A204.1 (cell line): ENCODE measurements around the gene ATXN2L.
"Not testable (repeated sequence)": the region's sequence is repeated elsewhere in the genome, so short reads cannot be mapped to it uniquely, and the experiment has no call there.

Source experiments
- FAIRE-seq: peaks from 2 replicates; lab custom pipeline; 2012; peaks lifted over from hg19 to GRCh38; lab: Jason Lieb, UNC

The ATXN2L gene

DNA sequence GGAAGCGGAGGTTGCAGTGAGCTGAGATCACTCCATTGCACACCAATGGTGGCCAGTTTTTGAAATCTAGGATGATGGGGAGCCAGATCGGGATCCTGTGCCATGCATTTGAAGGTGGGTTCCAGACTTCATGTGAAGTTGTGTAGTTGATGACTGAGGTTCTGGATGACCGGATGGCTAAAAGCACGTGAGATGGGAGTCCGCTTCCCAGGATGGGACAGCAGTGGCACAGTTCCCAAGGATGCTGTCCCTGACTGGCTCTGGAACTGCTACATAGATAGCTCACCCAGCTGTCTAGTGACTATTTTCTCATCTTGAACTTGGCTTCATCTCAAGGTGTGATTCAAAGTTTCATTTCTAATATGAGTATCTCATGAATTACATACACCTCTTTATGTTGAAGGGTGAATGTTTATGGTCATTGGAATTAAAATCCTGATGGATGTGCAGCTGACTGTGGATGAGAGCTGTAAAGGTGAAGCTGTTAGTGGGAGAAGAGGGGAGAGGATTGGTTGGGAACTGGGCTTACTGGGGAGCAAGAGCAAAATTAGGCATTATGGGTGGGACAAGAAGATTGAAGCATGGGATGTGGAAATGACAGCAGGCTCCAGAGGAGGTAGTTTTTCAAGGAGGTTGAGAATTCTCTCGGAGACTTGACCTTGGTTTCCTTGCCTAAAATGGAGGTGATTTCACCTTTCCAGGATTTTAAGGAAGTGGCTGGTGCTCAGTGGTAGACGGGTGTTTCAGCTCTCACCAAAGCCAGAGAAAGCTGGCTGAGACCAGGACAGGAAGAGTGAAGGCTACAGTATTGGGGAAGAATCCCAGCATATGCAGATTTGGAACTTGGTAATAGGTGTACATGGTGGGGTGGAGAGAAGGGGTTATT is 15.1 kb downstream of the ATXN2L start:
- no peak for FAIRE-seq

GRCh38 chr16:28838558-28838918 is 15.7 kb downstream of the ATXN2L start:
- no peak for FAIRE-seq

DNA sequence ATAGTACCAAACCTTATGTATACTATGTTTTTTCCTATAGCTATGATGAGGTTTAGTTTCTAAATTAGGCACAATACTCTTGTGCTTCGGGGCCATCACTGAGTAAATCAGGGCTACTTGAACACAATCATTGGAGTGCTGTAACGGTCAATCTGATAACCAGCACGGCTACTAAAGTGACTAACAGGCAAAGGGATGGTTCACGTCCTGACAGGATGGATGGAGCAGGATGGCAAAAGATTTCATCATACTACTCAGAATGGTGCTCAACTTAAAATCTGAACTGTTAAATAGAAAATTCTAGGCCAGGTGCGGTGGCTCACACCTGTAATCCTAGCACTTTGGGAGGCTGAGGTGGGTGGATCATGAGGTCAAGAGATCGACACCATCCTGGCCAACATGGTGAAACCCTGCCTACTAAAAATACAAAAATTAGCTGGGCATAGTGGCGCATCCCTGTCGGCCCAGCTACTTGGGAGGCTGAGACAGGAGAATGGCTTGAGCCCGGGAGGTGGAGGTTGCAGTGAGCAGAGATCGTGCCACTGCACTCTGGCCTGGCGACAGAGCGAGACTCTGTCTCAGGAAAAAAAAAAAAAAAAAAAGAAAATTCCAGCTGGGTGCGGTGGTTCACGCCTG is 16.3 kb downstream of the ATXN2L start:
- no peak for FAIRE-seq

- no peak for FAIRE-seq
Measured at GRCh38 chr16:28839899-28840298, 17.1 kb downstream of the ATXN2L start.

GRCh38 chr16:28842696-28843095 is 19.9 kb downstream of the ATXN2L start:
- FAIRE-seq: no peak

- no peak for FAIRE-seq
Measured at GRCh38 chr16:28843766-28844165, 21.0 kb downstream of the ATXN2L start.

GRCh38 chr16:28844226-28844885 is 21.6 kb downstream of the ATXN2L start:
- no peak for FAIRE-seq

GRCh38 chr16:28845293-28845692 is 22.5 kb downstream of the ATXN2L start:
- no peak for FAIRE-seq

DNA sequence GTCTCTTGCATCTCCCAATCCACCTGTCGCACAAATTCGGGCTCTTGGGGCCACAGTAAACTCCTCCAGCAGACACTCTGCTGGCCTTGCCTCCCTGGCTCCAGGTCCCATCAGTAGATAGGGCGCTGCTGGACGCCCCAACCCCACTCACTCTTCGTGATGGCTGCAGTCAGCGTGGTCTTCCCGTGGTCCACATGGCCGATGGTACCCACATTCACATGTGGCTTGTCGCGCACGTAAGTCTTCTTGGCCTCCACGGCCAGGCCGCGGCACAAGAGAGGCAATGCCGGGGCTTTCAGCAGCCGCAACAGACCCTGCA is 22.9 kb downstream of the ATXN2L start:
- FAIRE-seq: no peak

DNA sequence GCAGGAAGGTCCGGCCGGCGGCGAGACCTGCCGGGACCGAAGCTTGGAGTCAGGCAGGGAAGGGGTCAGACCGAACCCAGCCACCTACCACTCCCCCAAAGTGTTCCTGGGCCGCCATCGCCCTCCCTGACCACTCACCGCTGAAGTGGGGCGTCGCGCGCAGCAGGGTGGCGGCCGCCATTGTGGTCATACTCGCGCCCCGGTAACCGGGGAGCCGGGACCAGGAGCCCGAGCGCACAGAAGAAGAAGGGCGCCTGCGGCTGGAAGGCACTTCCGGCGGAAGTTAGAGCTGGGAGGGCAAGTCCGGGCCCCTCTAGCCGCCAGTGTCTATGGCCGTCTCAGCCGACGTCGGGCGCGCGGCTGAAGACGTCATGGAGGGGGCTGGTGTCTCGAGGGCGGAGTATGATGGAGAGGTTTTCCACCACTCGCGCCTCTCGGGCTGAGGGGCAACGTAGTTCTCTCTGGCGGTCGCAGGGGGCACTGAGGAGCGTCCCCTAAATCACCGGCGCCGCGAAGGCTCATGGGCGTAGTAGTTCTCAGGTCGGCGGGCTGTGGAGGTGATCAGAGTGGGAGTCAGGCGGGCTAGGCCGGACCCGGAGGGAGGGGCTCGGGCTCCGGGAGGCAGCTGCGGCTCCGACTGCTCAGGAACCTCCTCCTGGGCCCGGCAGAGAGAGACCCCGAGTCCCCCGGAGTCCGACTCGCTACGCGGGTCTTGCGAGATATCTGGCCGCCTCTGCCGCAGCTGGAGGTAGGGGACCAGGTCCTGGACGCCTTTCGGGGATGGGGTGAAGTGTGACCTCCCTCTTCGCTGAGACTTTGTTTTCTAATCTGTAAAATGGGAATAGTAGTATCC is 23.5 kb downstream of the ATXN2L start, which contains the start of gene TUFM:
TSS of gene TUFM (minus strand) at position 269 of the 853 bp plus-strand sequence. CDS start at position 190, 79 bp downstream.
- FAIRE-seq: peak; percentile 98

- no peak for FAIRE-seq
Measured at GRCh38 chr16:28846933-28847273, 24.1 kb downstream of the ATXN2L start.

GRCh38 chr16:28858421-28858820 is 35.6 kb downstream of the ATXN2L start:
- no peak for FAIRE-seq

DNA sequence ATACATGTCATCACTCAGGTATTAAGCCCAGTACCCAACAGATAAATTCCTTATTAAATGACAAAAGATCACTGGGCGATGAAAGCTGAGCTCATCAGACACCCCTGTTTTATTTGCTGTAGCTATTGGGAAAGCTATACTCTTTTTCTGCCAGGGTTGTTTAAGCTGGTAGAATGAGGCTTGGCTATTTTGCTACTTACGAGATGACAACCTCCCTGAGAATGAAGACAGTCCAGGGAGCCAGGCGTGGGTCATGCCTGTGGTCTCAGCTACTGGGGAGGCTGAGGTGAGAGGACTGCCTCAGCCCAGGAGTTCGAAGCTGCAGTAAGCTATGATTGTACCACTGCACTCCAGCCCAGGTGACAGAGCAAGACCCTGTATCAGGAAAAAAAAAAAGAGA is 36.5 kb downstream of the ATXN2L start:
- FAIRE-seq: no peak

- no peak for FAIRE-seq
Measured at GRCh38 chr16:28863929-28864793, 41.4 kb downstream of the ATXN2L start.

DNA sequence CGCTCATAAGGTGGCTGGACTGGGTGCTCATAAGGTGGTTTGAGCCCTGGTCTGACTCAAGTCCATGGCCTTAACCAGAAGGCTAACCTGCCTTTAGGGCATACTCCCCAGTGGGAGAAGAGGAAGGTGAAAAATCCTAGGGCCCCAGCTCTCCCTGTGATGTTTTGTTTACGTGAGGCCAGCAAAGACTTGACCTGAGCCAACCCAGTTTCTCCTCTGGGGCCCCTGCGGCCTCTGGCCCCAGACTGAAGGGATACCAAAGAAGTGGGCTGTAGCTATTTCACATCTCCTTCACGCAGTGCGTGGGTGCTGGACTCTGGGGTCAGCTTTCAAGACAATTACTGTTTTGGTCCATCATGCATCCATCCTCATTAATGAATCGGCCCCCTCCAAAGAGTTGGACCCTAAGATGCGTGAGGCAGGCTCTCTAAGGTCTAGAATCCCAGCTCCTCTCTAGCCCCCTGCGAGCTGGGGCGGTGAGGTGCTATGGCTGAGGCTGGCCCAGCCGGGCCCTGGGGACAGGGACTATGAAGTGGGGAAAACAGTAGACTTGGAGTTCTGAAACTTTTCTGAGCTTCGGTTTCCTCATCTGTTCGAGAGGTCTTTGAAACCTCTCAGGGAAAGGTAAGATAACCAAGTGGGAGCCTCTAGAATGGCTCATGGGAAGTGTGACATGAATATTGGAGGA is 42.3 kb downstream of the ATXN2L start:
- no peak for FAIRE-seq

DNA sequence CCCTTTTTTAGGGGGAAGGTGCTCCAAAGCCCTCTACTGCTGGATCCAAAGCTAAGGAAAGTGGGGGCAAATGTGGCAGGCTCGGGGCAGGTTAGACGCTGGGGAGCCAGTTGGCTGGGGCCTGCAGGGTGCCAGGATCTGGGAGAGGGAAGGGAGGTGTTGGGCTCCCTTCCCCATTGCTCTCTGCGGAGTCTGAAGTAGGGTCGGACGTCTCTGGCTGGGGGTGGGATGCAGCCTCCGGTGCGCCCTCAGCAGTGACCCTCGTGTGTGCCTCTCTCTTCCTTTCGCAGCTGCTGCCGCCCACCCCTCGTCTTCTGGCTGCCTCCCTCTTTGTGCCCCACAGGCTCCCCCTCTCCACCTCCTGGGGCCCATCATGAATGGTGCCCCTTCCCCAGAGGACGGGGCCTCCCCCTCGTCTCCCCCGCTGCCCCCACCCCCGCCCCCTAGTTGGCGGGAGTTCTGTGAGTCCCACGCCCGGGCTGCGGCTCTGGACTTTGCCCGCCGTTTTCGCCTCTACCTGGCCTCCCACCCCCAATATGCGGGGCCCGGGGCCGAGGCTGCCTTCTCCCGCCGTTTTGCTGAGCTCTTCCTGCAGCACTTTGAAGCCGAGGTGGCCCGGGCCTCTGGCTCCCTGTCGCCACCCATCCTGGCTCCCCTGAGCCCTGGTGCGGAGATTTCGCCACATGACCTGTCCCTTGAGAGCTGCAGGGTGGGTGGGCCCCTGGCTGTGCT is 43.1 kb downstream of the ATXN2L start:
- FAIRE-seq: no peak

GRCh38 chr16:28866454-28866804 is 43.6 kb downstream of the ATXN2L start:
- no peak for FAIRE-seq

DNA sequence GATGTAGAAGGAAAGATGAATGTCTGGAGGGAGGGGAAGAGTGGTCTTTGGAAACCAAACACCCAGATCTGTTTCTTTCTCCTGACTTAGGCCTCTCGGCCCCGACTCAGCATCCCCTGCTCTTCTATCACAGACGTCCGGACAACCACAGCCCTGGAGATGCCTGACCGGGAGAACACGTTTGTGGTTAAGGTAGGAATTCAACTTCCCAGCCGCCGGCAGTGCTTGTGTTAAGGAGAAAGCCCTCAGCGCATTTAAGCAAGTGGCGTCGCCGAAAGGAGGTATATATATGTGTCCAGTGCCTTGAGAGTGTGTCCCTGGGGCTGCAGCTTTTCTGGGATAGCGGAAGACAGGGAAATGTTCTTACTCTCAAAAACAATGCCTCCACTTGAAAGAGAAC is 44.4 kb downstream of the ATXN2L start:
- FAIRE-seq: no peak

- not testable (repeated sequence) for FAIRE-seq
Measured at GRCh38 chr16:28867646-28868045, 44.8 kb downstream of the ATXN2L start.

- no peak for FAIRE-seq
Measured at GRCh38 chr16:28869201-28869600, 46.4 kb downstream of the ATXN2L start.
